WERI-Rb-1 (cell line): ENCODE measurements around the gene IFTAP.
A peak's percentile ranks its signal among the peaks of the same experiment; 100 is the strongest.

ENCODE experiments used
- DNase-seq: peaks from one replicate; pipeline ENCODE4 v3.0.0-alpha.2; 2020
- H3K27ac ChIP-seq: fragments of 250-450 bp; sonication (Bioruptor Pico); 2 replicates; pipeline ENCODE4 v1.5.1; 2020; ENCODE audit warnings: mild to moderate bottlenecking, moderate library complexity
- H3K27me3 ChIP-seq: fragments of 250-450 bp; sonication (Bioruptor Pico); 2 replicates; pipeline ENCODE4 v1.5.1; 2021; ENCODE audit warnings: mild to moderate bottlenecking, low read depth, moderate library complexity; ENCODE audit not compliant: insufficient read depth, severe bottlenecking
- H3K36me3 ChIP-seq: fragments of 250-450 bp; sonication (Bioruptor Pico); 2 replicates; pipeline ENCODE4 v1.5.1; 2020; ENCODE audit warnings: mild to moderate bottlenecking, moderate library complexity
- H3K4me3 ChIP-seq: 2 replicates; pipeline ENCODE4 v1.5.1; 2011; ENCODE audit warnings: low read depth, mild to moderate bottlenecking, control low read depth, low read length
- H3K9me3 ChIP-seq: fragments of 250-450 bp; sonication (Bioruptor Pico); 2 replicates; pipeline ENCODE4 v1.5.1; 2021; ENCODE audit warnings: mild to moderate bottlenecking, moderate library complexity; ENCODE audit not compliant: severe bottlenecking
- TF ChIP-seq, protein P1 (sequence below): IDR thresholded peaks from 2 replicates; pipeline ENCODE4 v1.5.1; 2011; ENCODE audit warnings: low read depth, mild to moderate bottlenecking, control low read depth, inconsistent platforms, low read length

The IFTAP gene

DNA sequence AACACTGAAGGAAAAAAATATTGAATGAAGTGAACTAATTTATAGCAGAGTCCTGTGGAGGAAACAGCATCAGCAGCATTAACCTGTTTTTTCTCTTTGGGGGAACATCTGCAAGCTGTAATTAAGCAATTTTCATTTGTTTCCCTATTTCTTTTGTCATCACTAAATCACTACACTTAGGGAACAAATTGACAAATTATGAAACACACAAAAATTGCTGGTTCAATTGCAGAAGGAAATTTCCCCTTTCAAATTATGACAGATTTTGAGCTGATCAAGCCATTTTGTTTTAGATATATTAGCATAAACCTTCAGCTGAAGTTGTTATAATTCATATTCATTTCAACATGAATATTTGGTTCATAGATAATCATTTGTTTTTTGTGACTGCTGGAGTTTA, 25.9 kb downstream of the IFTAP start:
- Histone ChIP-seq H3K36me3 (no peaks in the 10 kb centered on the region), H3K27ac (no peak overlapping the region), H3K4me3 (no peak overlapping the region), H3K27me3 (no peaks in the 10 kb centered on the region), H3K9me3 (no peaks in the 10 kb centered on the region)
- TF ChIP-seq, protein P1, sequence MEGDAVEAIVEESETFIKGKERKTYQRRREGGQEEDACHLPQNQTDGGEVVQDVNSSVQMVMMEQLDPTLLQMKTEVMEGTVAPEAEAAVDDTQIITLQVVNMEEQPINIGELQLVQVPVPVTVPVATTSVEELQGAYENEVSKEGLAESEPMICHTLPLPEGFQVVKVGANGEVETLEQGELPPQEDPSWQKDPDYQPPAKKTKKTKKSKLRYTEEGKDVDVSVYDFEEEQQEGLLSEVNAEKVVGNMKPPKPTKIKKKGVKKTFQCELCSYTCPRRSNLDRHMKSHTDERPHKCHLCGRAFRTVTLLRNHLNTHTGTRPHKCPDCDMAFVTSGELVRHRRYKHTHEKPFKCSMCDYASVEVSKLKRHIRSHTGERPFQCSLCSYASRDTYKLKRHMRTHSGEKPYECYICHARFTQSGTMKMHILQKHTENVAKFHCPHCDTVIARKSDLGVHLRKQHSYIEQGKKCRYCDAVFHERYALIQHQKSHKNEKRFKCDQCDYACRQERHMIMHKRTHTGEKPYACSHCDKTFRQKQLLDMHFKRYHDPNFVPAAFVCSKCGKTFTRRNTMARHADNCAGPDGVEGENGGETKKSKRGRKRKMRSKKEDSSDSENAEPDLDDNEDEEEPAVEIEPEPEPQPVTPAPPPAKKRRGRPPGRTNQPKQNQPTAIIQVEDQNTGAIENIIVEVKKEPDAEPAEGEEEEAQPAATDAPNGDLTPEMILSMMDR = no peak
- DNase-seq = no peak

DNA sequence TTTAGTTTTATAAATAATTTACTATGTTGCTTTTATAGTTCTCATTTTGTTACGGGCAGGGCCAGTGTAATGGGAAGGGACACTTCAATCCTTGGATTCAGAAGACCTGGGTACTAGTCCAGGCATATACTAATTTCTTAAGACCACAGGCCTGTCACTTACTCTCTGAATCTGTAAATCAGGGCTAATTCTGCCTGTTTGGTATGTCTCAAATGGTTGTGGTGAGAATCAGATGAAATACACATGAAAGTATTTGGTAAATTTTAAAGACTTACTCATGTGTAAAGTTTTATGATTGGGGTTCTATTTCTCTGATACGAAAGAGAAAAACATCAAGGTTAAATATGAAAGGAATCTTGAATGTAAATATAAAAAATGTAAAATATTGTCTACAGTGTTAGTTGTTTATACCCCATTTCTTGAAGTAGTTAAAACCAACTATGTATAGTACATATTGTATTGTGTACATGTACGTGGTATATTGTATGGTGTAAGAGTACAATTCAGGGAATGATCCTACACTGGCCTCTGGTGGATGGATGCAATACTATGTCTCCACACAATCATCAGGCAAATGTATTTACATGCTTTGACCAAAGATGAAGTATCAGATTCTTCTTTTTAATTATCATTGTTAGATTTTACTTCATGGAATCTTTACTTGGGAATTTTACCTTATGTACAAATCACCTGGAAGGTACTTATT, 28.3 kb downstream of the IFTAP start:
- DNase-seq = peak; percentile 19
- TF ChIP-seq, protein P1 = peak; percentile 37

DNA sequence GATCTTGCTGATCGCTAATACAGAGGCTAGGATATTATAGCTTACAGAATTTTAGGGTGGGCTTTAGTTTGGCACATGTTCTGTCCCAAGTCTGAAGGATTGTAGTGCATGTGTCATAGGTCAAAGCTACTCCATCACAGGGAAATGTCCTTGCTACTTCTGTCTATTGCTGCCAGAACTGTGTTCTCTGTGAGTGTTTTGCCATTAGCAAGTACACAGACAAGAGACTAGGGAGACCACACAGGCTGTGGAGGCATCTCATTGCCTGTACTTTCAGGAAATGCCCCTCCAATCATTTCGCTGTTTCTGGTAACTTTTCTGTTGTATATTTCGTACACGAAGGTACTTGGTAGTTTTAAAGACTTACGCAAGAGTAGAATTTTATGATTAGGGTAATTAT, 29.2 kb downstream of the IFTAP start:
- Histone ChIP-seq H3K27ac (no peak overlapping the region), H3K4me3 (no peak overlapping the region), H3K36me3 (no peaks in the 10 kb centered on the region), H3K27me3 (no peaks in the 10 kb centered on the region), H3K9me3 (no peaks in the 10 kb centered on the region)
- TF ChIP-seq, protein P1 = no peak
- no peak for DNase-seq

More for the DNA sequence above, 28.3 kb downstream of the IFTAP start:
- Histone ChIP-seq H3K4me3 (no peak overlapping the region), H3K27ac (no peak overlapping the region), H3K36me3 (no peaks in the 10 kb centered on the region), H3K27me3 (no peaks in the 10 kb centered on the region), H3K9me3 (no peaks in the 10 kb centered on the region)

DNA sequence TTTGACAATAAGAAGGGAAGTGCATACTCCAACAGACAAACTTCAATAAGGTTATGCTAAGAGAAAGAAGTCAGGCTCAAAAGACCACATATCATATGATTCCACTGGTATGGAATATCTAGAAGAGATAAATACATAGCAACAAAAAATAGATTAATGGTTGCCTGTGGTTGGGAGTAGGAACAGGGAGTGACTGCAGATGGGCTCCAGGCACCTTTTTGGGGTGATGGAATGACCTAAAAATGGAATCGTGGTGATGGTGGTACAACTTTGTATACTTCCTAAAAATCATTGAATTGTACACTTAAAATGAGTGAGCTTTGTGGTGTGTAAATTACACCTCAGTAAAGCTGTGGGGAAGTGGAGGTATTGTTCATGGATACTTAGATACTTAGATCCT, 32.7 kb downstream of the IFTAP start:
- DNase-seq = no peak
- Histone ChIP-seq H3K9me3 (no peaks in the 10 kb centered on the region), H3K27me3 (no peaks in the 10 kb centered on the region), H3K27ac (no peak overlapping the region), H3K4me3 (no peak overlapping the region), H3K36me3 (no peaks in the 10 kb centered on the region)
- TF ChIP-seq, protein P1 = no peak

DNA sequence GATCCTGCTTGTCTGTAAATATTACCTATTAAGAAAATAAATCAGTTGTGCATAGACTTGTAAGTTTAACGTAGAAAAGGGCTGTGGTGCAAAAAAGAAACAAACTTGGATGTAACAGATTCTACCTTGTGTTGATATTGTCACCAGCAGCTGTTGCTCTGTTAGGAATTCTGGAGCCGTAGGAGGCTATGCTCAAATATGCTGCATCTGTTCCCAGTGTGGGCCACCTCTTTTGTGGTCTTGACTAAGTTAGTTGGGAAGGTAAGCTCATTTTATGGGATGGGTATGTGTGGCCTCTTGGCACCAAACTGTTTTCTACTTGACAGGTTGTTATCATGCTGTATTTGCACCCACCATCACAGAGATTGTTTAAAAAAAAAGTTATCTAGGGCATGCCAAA, 33.2 kb downstream of the IFTAP start:
- Histone ChIP-seq H3K4me3 (no peak overlapping the region), H3K27me3 (no peaks in the 10 kb centered on the region), H3K27ac (no peak overlapping the region), H3K36me3 (no peaks in the 10 kb centered on the region), H3K9me3 (no peaks in the 10 kb centered on the region)
- no peak for DNase-seq
- TF ChIP-seq, protein P1 = no peak

DNA sequence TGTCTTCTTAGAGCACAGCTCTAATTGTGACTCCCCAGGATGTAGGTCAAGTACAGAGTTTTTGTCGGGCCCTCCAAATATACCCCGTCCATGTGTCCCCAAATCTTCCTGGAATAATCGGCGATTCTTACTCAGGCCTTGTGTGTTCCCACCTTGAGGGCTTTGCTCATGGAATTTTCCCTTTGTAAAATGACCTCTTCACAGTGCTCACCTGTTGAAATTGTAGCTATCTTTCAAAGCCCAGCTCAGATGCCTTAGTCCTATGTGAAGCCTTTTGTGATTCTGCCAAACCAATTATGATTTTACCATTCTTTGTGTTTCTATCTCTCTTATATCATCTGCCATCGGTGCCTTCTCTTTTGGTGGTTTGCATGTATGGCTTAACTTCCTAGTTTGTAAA, 33.8 kb downstream of the IFTAP start:
- no peaks in the 10 kb centered on the region for H3K27me3 ChIP-seq
- no peak overlapping the region for H3K27ac ChIP-seq
- no peak for DNase-seq
- H3K4me3 ChIP-seq = no peak overlapping the region
- no peaks in the 10 kb centered on the region for H3K9me3 ChIP-seq
- TF ChIP-seq, protein P1 = no peak
- no peaks in the 10 kb centered on the region for H3K36me3 ChIP-seq
